ENCODE data around the gene CLCN6.

DNA sequence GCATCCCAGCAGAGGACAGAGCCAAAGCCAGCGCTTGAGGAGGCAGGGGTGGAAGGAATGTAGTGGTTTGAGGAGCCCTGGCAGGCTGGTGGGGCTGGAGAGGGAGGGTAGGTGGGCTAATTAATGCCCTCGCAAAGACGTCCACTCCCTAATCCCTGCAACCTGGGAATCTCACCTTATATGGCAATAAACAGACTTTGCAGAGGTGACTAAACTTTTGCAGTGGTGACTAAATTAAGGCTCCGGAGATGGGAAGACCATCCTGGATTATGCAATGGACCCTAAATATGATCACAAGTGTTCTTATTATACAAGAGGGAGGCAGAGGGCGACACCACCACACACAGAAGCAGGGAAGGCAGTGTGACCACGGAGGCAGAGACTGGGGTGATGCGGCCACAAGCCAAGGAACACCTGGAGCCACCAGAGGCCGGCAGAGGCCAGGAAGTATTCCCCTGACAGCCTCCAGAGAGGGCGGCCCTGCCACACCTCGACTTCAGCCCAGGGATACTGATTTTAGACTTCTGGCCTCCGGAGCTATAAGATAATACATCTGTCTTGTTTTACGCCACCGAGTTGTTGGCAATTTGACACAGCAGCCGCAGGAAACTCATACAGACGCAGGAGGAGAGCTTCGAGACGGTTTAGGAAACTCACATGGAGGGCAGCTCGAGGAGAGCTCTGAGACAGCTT lies 75.9 kb downstream of the CLCN6 start:
- TF ChIP-seq CTCF (conservative IDR thresholded peaks at IDR 0.05 in 1 of 2, IDR thresholded peaks at IDR 0.05 in 1 of 2; ENCODE audit: low read depth in 1 of 2, low read length in 2 of 2) (no peak), EZH2 (IDR thresholded peaks at IDR 0.05; ENCODE audit: low read length, missing control alignments) (no peak)

All from fibroblast of lung (primary cell).